ENCODE data around the gene SFI1.

Gene SFI1

DNA sequence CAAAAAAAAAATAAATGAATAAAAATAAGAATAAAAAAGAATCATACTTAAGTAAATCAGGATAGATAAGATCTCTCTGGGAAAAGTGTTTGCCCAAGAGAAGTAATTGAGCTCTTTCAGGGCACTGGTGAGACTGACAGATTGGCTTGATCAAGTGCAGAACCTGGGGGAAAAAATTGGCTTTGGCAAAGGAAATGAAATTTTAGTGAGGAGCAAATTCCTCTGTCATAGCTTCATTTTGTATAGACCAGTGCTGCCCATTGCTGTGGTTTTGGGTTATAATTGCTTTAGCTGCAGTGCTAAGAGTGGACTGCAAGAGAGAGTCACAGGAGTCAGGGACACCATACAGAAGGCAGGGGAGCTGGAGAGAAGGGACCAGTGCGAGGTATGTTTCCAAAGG lies 35.7 kb downstream of the SFI1 start:
- H2BK5ac ChIP-seq (ENCODE audit: low read depth, low read length, poor library complexity, severe bottlenecking): no peak overlapping the region
- no peaks in the 10 kb centered on the region for H3K9me3 ChIP-seq (ENCODE audit: control insufficient read depth, low read length)
- H3K18ac ChIP-seq (ENCODE audit: low read depth in 1 of 2, low read length in 2 of 2): peak overlapping the region in 1 of 2 experiments; percentile 21
- H2BK12ac ChIP-seq (ENCODE audit: low read length in 2 of 2): no peak overlapping the region
- H3K4me3 ChIP-seq (ENCODE audit: insufficient read depth in 1 of 2, low read depth in 1 of 2, low read length in 2 of 2): no peak overlapping the region
- no peak overlapping the region for H2BK15ac ChIP-seq (ENCODE audit: low read depth, poor library complexity, severe bottlenecking)
- H3K23ac ChIP-seq (ENCODE audit: low read length in 2 of 2): no peak overlapping the region
- H3K27me3 ChIP-seq (ENCODE audit: control insufficient read depth in 1 of 2, insufficient read depth in 1 of 2, low read length in 2 of 2): no peaks in the 10 kb centered on the region
- H2AK5ac ChIP-seq (ENCODE audit: low read length, severe bottlenecking): peak overlapping the region; percentile 77
- H3K14ac ChIP-seq (ENCODE audit: low read length in 2 of 2): no peak overlapping the region
- no peak overlapping the region for H2BK120ac ChIP-seq (ENCODE audit: low read depth, low read length)
- no peaks in the 10 kb centered on the region for H3K4me1 ChIP-seq (ENCODE audit: control insufficient read depth, insufficient read depth, low read depth, low read length)
- H3K79me1 ChIP-seq (replicated peaks; ENCODE audit: low read length, poor library complexity, severe bottlenecking): peaks cover 9% of the 10 kb centered on the region
- H3K27ac ChIP-seq (ENCODE audit: low read length, poor library complexity, severe bottlenecking): no peak overlapping the region
- no peak overlapping the region for H2AFZ ChIP-seq (ENCODE audit: low read depth, low read length)
- no peak overlapping the region for H3K4me2 ChIP-seq (ENCODE audit: low read length, poor library complexity, severe bottlenecking)
- H3K36me3 ChIP-seq (ENCODE audit: control insufficient read depth in 1 of 2, insufficient read depth in 2 of 2, low read depth in 1 of 2, low read length in 2 of 2): peaks cover 0 to 13% of the 10 kb centered on the region in 2 experiments
- no peak overlapping the region for H3K4ac ChIP-seq (ENCODE audit: low read depth in 1 of 2, low read length in 2 of 2)
- no peak overlapping the region for H4K91ac ChIP-seq (ENCODE audit: low read length)
- 100% methylated on average over 1 of the region's 1 CpG for WGBS
- no peak overlapping the region for H3K9ac ChIP-seq (ENCODE audit: low read length)
- peak overlapping the region; percentile 15 for H4K8ac ChIP-seq (ENCODE audit: low read length)
- DNase-seq: peak; percentile 35

DNA sequence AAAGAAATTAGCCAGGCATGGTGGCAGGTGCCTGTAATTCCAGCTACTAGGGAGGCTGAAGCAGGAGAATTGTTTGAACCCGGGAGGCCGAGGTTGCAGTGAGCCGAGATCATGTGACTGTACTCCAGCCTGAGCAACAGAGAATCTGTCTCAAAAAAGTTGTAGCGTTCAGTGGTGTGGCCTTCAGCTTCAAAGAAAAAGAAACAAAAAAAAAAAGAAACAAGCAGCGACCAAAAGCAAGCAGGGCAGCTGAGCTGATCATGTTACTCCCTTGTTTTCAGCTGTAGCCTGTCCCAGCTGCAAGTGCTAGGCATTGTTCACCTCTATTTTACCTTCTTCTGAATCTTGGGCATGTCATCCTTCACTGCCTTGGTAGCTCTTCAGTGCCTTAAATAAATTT lies 37.0 kb downstream of the SFI1 start:
- H3K27ac ChIP-seq (ENCODE audit: low read length, poor library complexity, severe bottlenecking): no peak overlapping the region
- no peak overlapping the region for H3K23ac ChIP-seq (ENCODE audit: low read length in 2 of 2)
- no peak overlapping the region for H2BK5ac ChIP-seq (ENCODE audit: low read depth, low read length, poor library complexity, severe bottlenecking)
- H3K4me2 ChIP-seq (ENCODE audit: low read length, poor library complexity, severe bottlenecking): no peak overlapping the region
- WGBS: 93% methylated on average over 5 of the region's 5 CpGs
- H3K4me3 ChIP-seq (ENCODE audit: insufficient read depth in 1 of 2, low read depth in 1 of 2, low read length in 2 of 2): no peak overlapping the region
- no peak for DNase-seq
- H3K9me3 ChIP-seq (ENCODE audit: control insufficient read depth, low read length): no peaks in the 10 kb centered on the region
- H3K27me3 ChIP-seq (ENCODE audit: control insufficient read depth in 1 of 2, insufficient read depth in 1 of 2, low read length in 2 of 2): no peaks in the 10 kb centered on the region
- no peaks in the 10 kb centered on the region for H3K4me1 ChIP-seq (ENCODE audit: control insufficient read depth, insufficient read depth, low read depth, low read length)
- no peak overlapping the region for H3K14ac ChIP-seq (ENCODE audit: low read length in 2 of 2)
- no peak overlapping the region for H3K4ac ChIP-seq (ENCODE audit: low read depth in 1 of 2, low read length in 2 of 2)
- H2AFZ ChIP-seq (ENCODE audit: low read depth, low read length): no peak overlapping the region
- H4K8ac ChIP-seq (ENCODE audit: low read length): no peak overlapping the region
- H2BK12ac ChIP-seq (ENCODE audit: low read length in 2 of 2): no peak overlapping the region
- no peak overlapping the region for H2BK15ac ChIP-seq (ENCODE audit: low read depth, poor library complexity, severe bottlenecking)
- H3K79me1 ChIP-seq (replicated peaks; ENCODE audit: low read length, poor library complexity, severe bottlenecking): peaks cover 5% of the 10 kb centered on the region
- H3K9ac ChIP-seq (ENCODE audit: low read length): no peak overlapping the region
- H3K36me3 ChIP-seq (ENCODE audit: control insufficient read depth in 1 of 2, insufficient read depth in 2 of 2, low read depth in 1 of 2, low read length in 2 of 2): peaks cover 0 to 15% of the 10 kb centered on the region in 2 experiments
- H4K91ac ChIP-seq (ENCODE audit: low read length): no peak overlapping the region
- no peak overlapping the region for H3K18ac ChIP-seq (ENCODE audit: low read depth in 1 of 2, low read length in 2 of 2)
- H2AK5ac ChIP-seq (ENCODE audit: low read length, severe bottlenecking): no peak overlapping the region
- H2BK120ac ChIP-seq (ENCODE audit: low read depth, low read length): no peak overlapping the region

DNA sequence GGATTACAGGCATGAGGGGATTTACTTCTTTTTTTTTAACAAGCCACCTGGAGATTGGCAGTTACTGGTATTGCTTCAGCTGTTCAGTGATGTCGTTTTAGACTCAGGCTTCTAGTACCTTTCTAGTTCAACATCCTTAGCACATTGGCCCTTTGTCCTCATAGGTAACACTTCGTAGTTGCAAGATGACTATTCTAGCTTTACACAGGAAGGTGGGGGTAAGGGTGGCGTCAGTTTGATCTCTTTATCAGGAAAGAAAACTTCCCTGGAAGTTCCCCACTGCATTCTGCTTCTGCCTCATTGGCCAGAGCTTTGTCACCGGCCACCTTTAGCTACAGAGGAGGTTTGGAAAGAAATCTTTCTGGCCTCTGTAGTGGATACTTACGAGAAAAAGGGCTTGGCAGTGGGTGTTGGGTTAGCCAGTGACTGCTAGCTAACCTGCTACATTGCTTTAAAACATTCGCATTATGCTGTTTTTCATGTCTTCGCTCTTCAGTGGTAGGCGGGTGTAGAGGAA lies 40.7 kb downstream of the SFI1 start:
- H3K9me3 ChIP-seq (ENCODE audit: control insufficient read depth, low read length): no peaks in the 10 kb centered on the region
- H3K4me3 ChIP-seq (ENCODE audit: insufficient read depth in 1 of 2, low read depth in 1 of 2, low read length in 2 of 2): no peak overlapping the region
- no peak overlapping the region for H3K18ac ChIP-seq (ENCODE audit: low read depth in 1 of 2, low read length in 2 of 2)
- no peak overlapping the region for H2BK15ac ChIP-seq (ENCODE audit: low read depth, poor library complexity, severe bottlenecking)
- H3K27ac ChIP-seq (ENCODE audit: low read length, poor library complexity, severe bottlenecking): no peak overlapping the region
- no peak overlapping the region for H2BK12ac ChIP-seq (ENCODE audit: low read length in 2 of 2)
- H3K4me1 ChIP-seq (ENCODE audit: control insufficient read depth, insufficient read depth, low read depth, low read length): no peaks in the 10 kb centered on the region
- H3K4me2 ChIP-seq (ENCODE audit: low read length, poor library complexity, severe bottlenecking): no peak overlapping the region
- H4K91ac ChIP-seq (ENCODE audit: low read length): no peak overlapping the region
- no peaks in the 10 kb centered on the region for H3K27me3 ChIP-seq (ENCODE audit: control insufficient read depth in 1 of 2, insufficient read depth in 1 of 2, low read length in 2 of 2)
- 94% methylated on average over 7 of the region's 8 CpGs for WGBS
- H2BK120ac ChIP-seq (ENCODE audit: low read depth, low read length): no peak overlapping the region
- H3K4ac ChIP-seq (ENCODE audit: low read depth in 1 of 2, low read length in 2 of 2): no peak overlapping the region
- H3K23ac ChIP-seq (ENCODE audit: low read length in 2 of 2): no peak overlapping the region
- H3K36me3 ChIP-seq (ENCODE audit: control insufficient read depth in 1 of 2, insufficient read depth in 2 of 2, low read depth in 1 of 2, low read length in 2 of 2): peaks cover 0 to 5% of the 10 kb centered on the region in 2 experiments
- H3K9ac ChIP-seq (ENCODE audit: low read length): no peak overlapping the region
- H3K14ac ChIP-seq (ENCODE audit: low read length in 2 of 2): no peak overlapping the region
- H2AFZ ChIP-seq (ENCODE audit: low read depth, low read length): no peak overlapping the region
- no peak overlapping the region for H2BK5ac ChIP-seq (ENCODE audit: low read depth, low read length, poor library complexity, severe bottlenecking)
- peaks cover 4% of the 10 kb centered on the region for H3K79me1 ChIP-seq (replicated peaks; ENCODE audit: low read length, poor library complexity, severe bottlenecking)
- DNase-seq: no peak
- H4K8ac ChIP-seq (ENCODE audit: low read length): no peak overlapping the region
- no peak overlapping the region for H2AK5ac ChIP-seq (ENCODE audit: low read length, severe bottlenecking)

- Histone ChIP-seq H3K27me3 (ENCODE audit: control insufficient read depth in 1 of 2, insufficient read depth in 1 of 2, low read length in 2 of 2) (no peaks in the 10 kb centered on the region), H2BK15ac (ENCODE audit: low read depth, poor library complexity, severe bottlenecking) (no peak overlapping the region), H3K4me2 (ENCODE audit: low read length, poor library complexity, severe bottlenecking) (no peak overlapping the region), H3K14ac (ENCODE audit: low read length in 2 of 2) (no peak overlapping the region), H3K4me3 (ENCODE audit: insufficient read depth in 1 of 2, low read depth in 1 of 2, low read length in 2 of 2) (no peak overlapping the region), H3K9ac (ENCODE audit: low read length) (no peak overlapping the region), H3K4me1 (ENCODE audit: control insufficient read depth, insufficient read depth, low read depth, low read length) (peaks cover 2% of the 10 kb centered on the region), H2BK120ac (ENCODE audit: low read depth, low read length) (no peak overlapping the region), H4K8ac (ENCODE audit: low read length) (no peak overlapping the region), H3K18ac (ENCODE audit: low read depth in 1 of 2, low read length in 2 of 2) (no peak overlapping the region), H3K4ac (ENCODE audit: low read depth in 1 of 2, low read length in 2 of 2) (no peak overlapping the region), H2BK5ac (ENCODE audit: low read depth, low read length, poor library complexity, severe bottlenecking) (no peak overlapping the region), H3K23ac (ENCODE audit: low read length in 2 of 2) (no peak overlapping the region), H3K27ac (ENCODE audit: low read length, poor library complexity, severe bottlenecking) (no peak overlapping the region), H4K91ac (ENCODE audit: low read length) (no peak overlapping the region), H3K36me3 (ENCODE audit: control insufficient read depth in 1 of 2, insufficient read depth in 2 of 2, low read depth in 1 of 2, low read length in 2 of 2) (peaks cover 0 to 5% of the 10 kb centered on the region in 2 experiments), H2AK5ac (ENCODE audit: low read length, severe bottlenecking) (no peak overlapping the region), H2AFZ (ENCODE audit: low read depth, low read length) (no peak overlapping the region), H3K79me1 (replicated peaks; ENCODE audit: low read length, poor library complexity, severe bottlenecking) (no peaks in the 10 kb centered on the region), H3K9me3 (ENCODE audit: control insufficient read depth, low read length) (no peaks in the 10 kb centered on the region), H2BK12ac (ENCODE audit: low read length in 2 of 2) (no peak overlapping the region)
- 94% methylated on average over 5 of the region's 5 CpGs for WGBS
- DNase-seq: no peak
Observed at GRCh38 chr22:31538815-31539214, 42.5 kb downstream of the SFI1 start.
